ENCODE data around the gene MATCAP1.

Gene MATCAP1

GRCh38 chr16:67149276-67150046, 34.3 kb downstream of the MATCAP1 start:
- no peaks in the 10 kb centered on the region for H3K36me3 ChIP-seq (replicated peaks; ENCODE audit: insufficient read depth, low read length)
- H3K9me3 ChIP-seq (replicated peaks; ENCODE audit: insufficient read depth, low read length), result no peaks in the 10 kb centered on the region
- no peaks in the 10 kb centered on the region for H3K9me2 ChIP-seq (replicated peaks; ENCODE audit: insufficient read depth, low read length)
- no peak overlapping the region for H3K27ac ChIP-seq (ENCODE audit: low read length)
- no peaks in the 10 kb centered on the region for H3K4me1 ChIP-seq (ENCODE audit: low read length)
- no peak overlapping the region for H2AFZ ChIP-seq (ENCODE audit: low read length)
- no peak for TF ChIP-seq EZH2phosphoT487 (IDR thresholded peaks at IDR 0.05; ENCODE audit: low read length)
- TF ChIP-seq EZH2 (optimal IDR thresholded peaks at IDR 0.05; ENCODE audit: low read depth, low read length), result no peak
- TF ChIP-seq, protein P1, sequence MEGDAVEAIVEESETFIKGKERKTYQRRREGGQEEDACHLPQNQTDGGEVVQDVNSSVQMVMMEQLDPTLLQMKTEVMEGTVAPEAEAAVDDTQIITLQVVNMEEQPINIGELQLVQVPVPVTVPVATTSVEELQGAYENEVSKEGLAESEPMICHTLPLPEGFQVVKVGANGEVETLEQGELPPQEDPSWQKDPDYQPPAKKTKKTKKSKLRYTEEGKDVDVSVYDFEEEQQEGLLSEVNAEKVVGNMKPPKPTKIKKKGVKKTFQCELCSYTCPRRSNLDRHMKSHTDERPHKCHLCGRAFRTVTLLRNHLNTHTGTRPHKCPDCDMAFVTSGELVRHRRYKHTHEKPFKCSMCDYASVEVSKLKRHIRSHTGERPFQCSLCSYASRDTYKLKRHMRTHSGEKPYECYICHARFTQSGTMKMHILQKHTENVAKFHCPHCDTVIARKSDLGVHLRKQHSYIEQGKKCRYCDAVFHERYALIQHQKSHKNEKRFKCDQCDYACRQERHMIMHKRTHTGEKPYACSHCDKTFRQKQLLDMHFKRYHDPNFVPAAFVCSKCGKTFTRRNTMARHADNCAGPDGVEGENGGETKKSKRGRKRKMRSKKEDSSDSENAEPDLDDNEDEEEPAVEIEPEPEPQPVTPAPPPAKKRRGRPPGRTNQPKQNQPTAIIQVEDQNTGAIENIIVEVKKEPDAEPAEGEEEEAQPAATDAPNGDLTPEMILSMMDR (IDR thresholded peaks at IDR 0.05; ENCODE audit: low read length), result no peak
- DNase-seq, result no peak
- no peaks in the 10 kb centered on the region for H3K27me3 ChIP-seq (replicated peaks; ENCODE audit: insufficient read depth, low read length)
- no peak overlapping the region for H3K9ac ChIP-seq (ENCODE audit: low read length)
- no peak overlapping the region for H3K4me2 ChIP-seq (ENCODE audit: low read depth, low read length)
- H3F3A ChIP-seq (ENCODE audit: insufficient read depth, low read length), result peaks cover 10% of the 10 kb centered on the region; the same call in 1 of the 2 replicates
- H3K4me3 ChIP-seq (ENCODE audit: low read length), result no peak overlapping the region
- H4K20me1 ChIP-seq (ENCODE audit: insufficient read depth, low read length), result no peaks in the 10 kb centered on the region
- H3K79me2 ChIP-seq (ENCODE audit: low read length), result no peaks in the 10 kb centered on the region

DNA sequence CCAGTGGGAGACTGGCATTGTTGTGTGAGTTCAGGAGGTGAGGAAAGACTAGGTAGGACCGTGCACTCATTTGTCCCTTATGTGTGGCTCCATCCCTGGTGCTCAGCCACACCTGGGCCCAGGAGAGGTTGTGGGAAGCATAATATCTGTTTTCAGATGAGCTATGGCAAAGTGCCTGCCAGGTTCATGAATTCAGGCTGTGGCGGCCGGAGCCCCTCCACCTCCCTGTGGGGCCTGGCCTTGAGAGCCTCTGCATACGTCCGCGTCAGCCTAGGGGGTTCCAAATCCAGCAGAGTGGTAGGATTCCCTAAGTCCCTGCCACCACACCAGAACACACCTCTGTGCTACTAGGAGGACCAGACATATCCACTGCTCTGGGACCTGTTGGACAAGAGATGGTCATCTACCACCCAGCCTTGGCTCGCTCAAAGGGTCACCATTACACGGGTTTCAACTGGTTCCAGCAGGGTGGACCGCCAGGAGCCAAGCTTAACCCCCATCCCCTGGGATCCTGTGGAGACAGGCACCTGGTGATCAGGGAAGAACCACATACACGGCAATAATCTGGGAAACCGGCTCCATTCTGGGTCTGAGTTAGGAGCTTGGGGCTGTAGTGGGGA, 35.0 kb downstream of the MATCAP1 start:
- no peaks in the 10 kb centered on the region for H4K20me1 ChIP-seq (ENCODE audit: insufficient read depth, low read length)
- H3K4me1 ChIP-seq (ENCODE audit: low read length), result no peaks in the 10 kb centered on the region
- H3K4me2 ChIP-seq (ENCODE audit: low read depth, low read length), result no peak overlapping the region
- H3K9me2 ChIP-seq (replicated peaks; ENCODE audit: insufficient read depth, low read length), result no peaks in the 10 kb centered on the region
- H3K9me3 ChIP-seq (replicated peaks; ENCODE audit: insufficient read depth, low read length), result no peaks in the 10 kb centered on the region
- no peaks in the 10 kb centered on the region for H3K27me3 ChIP-seq (replicated peaks; ENCODE audit: insufficient read depth, low read length)
- H3K36me3 ChIP-seq (replicated peaks; ENCODE audit: insufficient read depth, low read length), result no peaks in the 10 kb centered on the region
- no peak for DNase-seq
- no peak overlapping the region for H2AFZ ChIP-seq (ENCODE audit: low read length)
- no peak overlapping the region for H3K27ac ChIP-seq (ENCODE audit: low read length)
- no peak overlapping the region for H3K9ac ChIP-seq (ENCODE audit: low read length)
- H3K4me3 ChIP-seq (ENCODE audit: low read length), result no peak overlapping the region
- no peaks in the 10 kb centered on the region for H3K79me2 ChIP-seq (ENCODE audit: low read length)
- TF ChIP-seq EZH2phosphoT487 (IDR thresholded peaks at IDR 0.05; ENCODE audit: low read length) (no peak), EZH2 (optimal IDR thresholded peaks at IDR 0.05; ENCODE audit: low read depth, low read length) (no peak)
- TF ChIP-seq, protein P1 (IDR thresholded peaks at IDR 0.05; ENCODE audit: low read length), result no peak
- peaks cover 10% of the 10 kb centered on the region; the same call in 1 of the 2 replicates for H3F3A ChIP-seq (ENCODE audit: insufficient read depth, low read length)

DNA sequence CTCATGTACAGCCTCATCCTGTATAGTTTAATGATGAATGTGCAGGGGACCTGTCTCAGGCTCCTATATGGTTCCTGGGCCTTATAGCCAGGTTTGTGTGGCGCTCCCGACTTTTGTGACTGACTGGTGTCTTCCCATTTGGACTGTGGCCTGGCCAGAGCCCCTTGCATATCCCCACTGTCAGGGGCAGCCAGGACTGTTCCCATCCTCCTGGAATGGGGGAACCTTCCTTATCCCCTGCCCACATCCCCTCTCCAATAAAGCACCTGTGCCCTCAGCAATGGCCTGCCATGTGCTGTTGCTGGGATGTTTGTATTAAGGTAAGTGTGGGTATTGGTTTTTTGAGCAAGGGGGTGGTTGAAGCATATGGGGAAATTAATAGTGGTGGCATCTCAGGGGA, 35.5 kb downstream of the MATCAP1 start:
- Histone ChIP-seq H3K9me3 (replicated peaks; ENCODE audit: insufficient read depth, low read length) (no peaks in the 10 kb centered on the region), H3K4me2 (ENCODE audit: low read depth, low read length) (no peak overlapping the region), H3K4me1 (ENCODE audit: low read length) (no peaks in the 10 kb centered on the region), H3F3A (ENCODE audit: insufficient read depth, low read length) (peaks cover 10% of the 10 kb centered on the region; the same call in 1 of the 2 replicates), H3K4me3 (ENCODE audit: low read length) (no peak overlapping the region), H2AFZ (ENCODE audit: low read length) (no peak overlapping the region), H3K27ac (ENCODE audit: low read length) (no peak overlapping the region), H3K79me2 (ENCODE audit: low read length) (no peaks in the 10 kb centered on the region), H3K9ac (ENCODE audit: low read length) (no peak overlapping the region), H3K36me3 (replicated peaks; ENCODE audit: insufficient read depth, low read length) (no peaks in the 10 kb centered on the region), H3K27me3 (replicated peaks; ENCODE audit: insufficient read depth, low read length) (no peaks in the 10 kb centered on the region), H3K9me2 (replicated peaks; ENCODE audit: insufficient read depth, low read length) (no peaks in the 10 kb centered on the region), H4K20me1 (ENCODE audit: insufficient read depth, low read length) (no peaks in the 10 kb centered on the region)
- TF ChIP-seq EZH2 (optimal IDR thresholded peaks at IDR 0.05; ENCODE audit: low read depth, low read length), result no peak
- TF ChIP-seq, protein P1 (IDR thresholded peaks at IDR 0.05; ENCODE audit: low read length), result no peak
- TF ChIP-seq EZH2phosphoT487 (IDR thresholded peaks at IDR 0.05; ENCODE audit: low read length), result no peak
- no peak for DNase-seq

Data from MM.1S (cell line).